HFF-Myc (cell line): ENCODE data around the gene SCG5.

Experiments
- DNase-seq: peaks from one replicate; pipeline ENCODE4 v3.0.0-alpha.2; 2011; ENCODE audit warnings: low read depth; ENCODE audit errors: extremely low read depth
- H3K4me3 ChIP-seq: replicated peaks from 2 replicates; pipeline ENCODE4 v1.5.1; 2011; ENCODE audit warnings: low read depth, mild to moderate bottlenecking, control low read depth, low read length
- TF ChIP-seq, protein P1 (sequence below): IDR thresholded peaks from 2 replicates; pipeline ENCODE4 v1.5.1; 2012; ENCODE audit warnings: mild to moderate bottlenecking, low read depth, low read length, control low read depth; ENCODE audit errors: missing control alignments

Gene SCG5

DNA sequence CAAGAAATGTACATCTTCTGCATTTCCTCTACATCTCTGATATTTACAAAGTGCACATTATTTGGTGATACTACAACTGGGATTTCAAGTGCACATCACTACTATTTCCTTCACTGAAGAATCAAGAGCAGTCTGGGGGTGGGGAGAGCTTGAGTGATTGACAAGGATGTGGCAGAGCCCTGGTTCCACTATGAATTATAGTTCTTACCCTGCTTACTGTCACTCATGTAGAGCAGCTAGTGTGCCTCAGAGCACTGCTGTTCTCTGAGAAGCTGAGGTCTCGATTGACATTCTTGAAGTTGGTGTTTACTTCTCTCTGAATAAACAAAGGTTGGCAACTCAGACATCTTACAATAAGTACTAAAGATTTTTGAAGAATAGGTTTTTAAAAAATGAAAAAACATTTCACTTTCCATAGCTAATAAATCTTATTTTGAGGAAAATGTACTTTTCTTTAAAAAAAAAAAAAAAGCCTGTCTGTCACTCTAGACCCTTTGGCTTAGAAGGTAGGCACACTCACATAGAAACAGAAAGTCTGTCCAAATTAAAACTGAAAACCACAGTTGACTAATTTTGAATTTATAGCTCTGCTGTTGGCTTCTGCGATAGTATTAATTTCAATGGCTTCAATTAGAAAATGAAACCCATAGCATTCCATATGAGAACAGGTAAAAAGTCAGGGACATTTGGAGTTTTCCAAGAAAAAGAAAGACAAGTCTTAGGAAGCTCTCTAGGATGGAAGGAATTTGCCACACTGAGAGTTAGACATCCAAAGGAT is 81.8 kb downstream of the SCG5 start:
- no peak overlapping the region for H3K4me3 ChIP-seq
- DNase-seq: no peak
- TF ChIP-seq, protein P1, sequence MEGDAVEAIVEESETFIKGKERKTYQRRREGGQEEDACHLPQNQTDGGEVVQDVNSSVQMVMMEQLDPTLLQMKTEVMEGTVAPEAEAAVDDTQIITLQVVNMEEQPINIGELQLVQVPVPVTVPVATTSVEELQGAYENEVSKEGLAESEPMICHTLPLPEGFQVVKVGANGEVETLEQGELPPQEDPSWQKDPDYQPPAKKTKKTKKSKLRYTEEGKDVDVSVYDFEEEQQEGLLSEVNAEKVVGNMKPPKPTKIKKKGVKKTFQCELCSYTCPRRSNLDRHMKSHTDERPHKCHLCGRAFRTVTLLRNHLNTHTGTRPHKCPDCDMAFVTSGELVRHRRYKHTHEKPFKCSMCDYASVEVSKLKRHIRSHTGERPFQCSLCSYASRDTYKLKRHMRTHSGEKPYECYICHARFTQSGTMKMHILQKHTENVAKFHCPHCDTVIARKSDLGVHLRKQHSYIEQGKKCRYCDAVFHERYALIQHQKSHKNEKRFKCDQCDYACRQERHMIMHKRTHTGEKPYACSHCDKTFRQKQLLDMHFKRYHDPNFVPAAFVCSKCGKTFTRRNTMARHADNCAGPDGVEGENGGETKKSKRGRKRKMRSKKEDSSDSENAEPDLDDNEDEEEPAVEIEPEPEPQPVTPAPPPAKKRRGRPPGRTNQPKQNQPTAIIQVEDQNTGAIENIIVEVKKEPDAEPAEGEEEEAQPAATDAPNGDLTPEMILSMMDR: no peak

DNA sequence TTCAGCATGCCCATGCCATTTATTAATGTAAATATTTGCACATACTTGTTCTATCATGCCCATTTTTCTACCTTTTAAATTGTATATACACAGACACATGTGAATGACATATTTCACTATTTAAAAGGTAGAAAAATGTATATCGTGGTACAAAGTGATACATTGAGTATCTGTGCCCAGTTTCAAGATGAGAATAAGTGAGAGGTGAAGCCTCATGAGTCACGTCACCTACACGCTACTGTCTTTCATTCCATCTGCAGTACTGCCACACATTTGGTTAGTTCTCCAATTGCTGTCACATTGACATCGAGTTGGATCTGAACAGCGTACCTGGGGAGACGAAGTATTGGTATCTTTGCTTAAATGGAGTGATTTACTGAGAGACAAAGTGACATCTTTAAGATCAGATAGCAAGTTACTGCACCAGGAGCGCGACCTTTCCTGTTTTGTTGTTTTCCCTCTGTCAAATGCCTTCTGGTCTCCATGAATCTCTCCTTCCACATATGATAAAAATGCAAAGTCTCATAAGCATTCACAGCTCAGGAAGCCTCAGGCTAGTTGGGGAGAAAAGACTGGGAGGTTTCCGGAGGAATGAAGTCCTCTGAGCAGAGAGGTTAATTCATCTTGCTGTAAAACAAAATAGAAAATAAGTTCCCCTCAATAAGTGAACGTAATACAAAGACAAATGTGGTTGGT is 88.3 kb downstream of the SCG5 start:
- no peak overlapping the region for H3K4me3 ChIP-seq
- TF ChIP-seq, protein P1: no peak

DNA sequence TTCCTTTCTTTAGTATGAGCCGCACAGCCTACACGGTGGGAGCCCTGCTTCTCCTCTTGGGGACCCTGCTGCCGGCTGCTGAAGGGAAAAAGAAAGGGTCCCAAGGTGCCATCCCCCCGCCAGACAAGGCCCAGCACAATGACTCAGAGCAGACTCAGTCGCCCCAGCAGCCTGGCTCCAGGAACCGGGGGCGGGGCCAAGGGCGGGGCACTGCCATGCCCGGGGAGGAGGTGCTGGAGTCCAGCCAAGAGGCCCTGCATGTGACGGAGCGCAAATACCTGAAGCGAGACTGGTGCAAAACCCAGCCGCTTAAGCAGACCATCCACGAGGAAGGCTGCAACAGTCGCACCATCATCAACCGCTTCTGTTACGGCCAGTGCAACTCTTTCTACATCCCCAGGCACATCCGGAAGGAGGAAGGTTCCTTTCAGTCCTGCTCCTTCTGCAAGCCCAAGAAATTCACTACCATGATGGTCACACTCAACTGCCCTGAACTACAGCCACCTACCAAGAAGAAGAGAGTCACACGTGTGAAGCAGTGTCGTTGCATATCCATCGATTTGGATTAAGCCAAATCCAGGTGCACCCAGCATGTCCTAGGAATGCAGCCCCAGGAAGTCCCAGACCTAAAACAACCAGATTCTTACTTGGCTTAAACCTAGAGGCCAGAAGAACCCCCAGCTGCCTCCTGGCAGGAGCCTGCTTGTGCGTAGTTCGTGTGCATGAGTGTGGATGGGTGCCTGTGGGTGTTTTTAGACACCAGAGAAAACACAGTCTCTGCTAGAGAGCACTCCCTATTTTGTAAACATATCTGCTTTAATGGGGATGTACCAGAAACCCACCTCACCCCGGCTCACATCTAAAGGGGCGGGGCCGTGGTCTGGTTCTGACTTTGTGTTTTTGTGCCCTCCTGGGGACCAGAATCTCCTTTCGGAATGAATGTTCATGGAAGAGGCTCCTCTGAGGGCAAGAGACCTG is 89.5 kb downstream of the SCG5 start:
- H3K4me3 ChIP-seq: no peak overlapping the region
- DNase-seq: no peak
- TF ChIP-seq, protein P1: no peak

More for the DNA sequence above, 88.3 kb downstream of the SCG5 start:
- no peak for DNase-seq

DNA sequence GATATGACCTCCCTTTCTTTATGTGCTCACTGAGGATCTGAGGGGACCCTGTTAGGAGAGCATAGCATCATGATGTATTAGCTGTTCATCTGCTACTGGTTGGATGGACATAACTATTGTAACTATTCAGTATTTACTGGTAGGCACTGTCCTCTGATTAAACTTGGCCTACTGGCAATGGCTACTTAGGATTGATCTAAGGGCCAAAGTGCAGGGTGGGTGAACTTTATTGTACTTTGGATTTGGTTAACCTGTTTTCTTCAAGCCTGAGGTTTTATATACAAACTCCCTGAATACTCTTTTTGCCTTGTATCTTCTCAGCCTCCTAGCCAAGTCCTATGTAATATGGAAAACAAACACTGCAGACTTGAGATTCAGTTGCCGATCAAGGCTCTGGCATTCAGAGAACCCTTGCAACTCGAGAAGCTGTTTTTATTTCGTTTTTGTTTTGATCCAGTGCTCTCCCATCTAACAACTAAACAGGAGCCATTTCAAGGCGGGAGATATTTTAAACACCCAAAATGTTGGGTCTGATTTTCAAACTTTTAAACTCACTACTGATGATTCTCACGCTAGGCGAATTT is 91.2 kb downstream of the SCG5 start:
- TF ChIP-seq, protein P1: no peak
- no peak for DNase-seq

DNA sequence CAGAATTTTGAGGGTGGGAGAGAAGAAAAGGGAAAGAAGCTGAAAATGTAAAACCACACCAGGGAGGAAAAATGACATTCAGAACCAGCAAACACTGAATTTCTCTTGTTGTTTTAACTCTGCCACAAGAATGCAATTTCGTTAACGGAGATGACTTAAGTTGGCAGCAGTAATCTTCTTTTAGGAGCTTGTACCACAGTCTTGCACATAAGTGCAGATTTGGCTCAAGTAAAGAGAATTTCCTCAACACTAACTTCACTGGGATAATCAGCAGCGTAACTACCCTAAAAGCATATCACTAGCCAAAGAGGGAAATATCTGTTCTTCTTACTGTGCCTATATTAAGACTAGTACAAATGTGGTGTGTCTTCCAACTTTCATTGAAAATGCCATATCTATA is 91.8 kb downstream of the SCG5 start:
- no peak overlapping the region for H3K4me3 ChIP-seq
- DNase-seq: no peak
- TF ChIP-seq, protein P1: no peak

More for the DNA sequence above, 91.2 kb downstream of the SCG5 start:
- no peak overlapping the region for H3K4me3 ChIP-seq
